Activated CD4-positive, alpha-beta T cell treated with anti-CD3 and anti-CD28 coated beads, Interleukin-2, amount 10 ng/mL, durations not matched to agents 7 days and 5 days (primary cell): ENCODE results near the gene PCNX4. TPM values are rescaled to one million over a fixed set of nuclear protein-coding genes. Genes with fewer than 3 reads are reported as not detected.
A peak's percentile ranks its signal among the peaks of the same experiment; 100 is the strongest.

Experiments used
- CTCF ChIA-PET: fragments of 350-600 bp; sonication (Branson Sonifier 250); formaldehyde crosslinking; loops from one replicate; lab custom pipeline; 2021; ENCODE audit warnings: antibody characterized with exemption; lab: Charles Lee
- POLR2A ChIA-PET: fragments of 350-600 bp; sonication (Branson Sonifier 250); formaldehyde crosslinking; loops from one replicate; lab custom pipeline; 2021; ENCODE audit warnings: antibody characterized with exemption; lab: Charles Lee
- DNase-seq: peaks from one replicate; pipeline ENCODE4 v3.0.0-alpha.2; 2020
- H3K27ac Mint-ChIP-seq: one replicate; pipeline ENCODE4 v1.8.0; 2021; ENCODE audit warnings: mild to moderate bottlenecking, moderate library complexity, mixed read lengths
- H3K27me3 Mint-ChIP-seq: one replicate; pipeline ENCODE4 v1.8.0; 2021; ENCODE audit warnings: mixed read lengths
- H3K36me3 Mint-ChIP-seq: one replicate; pipeline ENCODE4 v1.8.0; 2021; ENCODE audit warnings: low read depth, mixed read lengths
- H3K4me1 Mint-ChIP-seq: one replicate; pipeline ENCODE4 v1.8.0; 2021; ENCODE audit warnings: mixed read lengths
- H3K4me3 Mint-ChIP-seq: one replicate; pipeline ENCODE4 v1.8.0; 2021; ENCODE audit warnings: mild to moderate bottlenecking, moderate library complexity, mixed read lengths
- H3K9me3 Mint-ChIP-seq: one replicate; pipeline ENCODE4 v1.8.0; 2021; ENCODE audit warnings: mixed read lengths
- total RNA-seq, 2 experiments: library from RNA; stranded (reverse); gene quantifications; one replicate each; pipeline ENCODE4 v1.2.3, GENCODE V29; 2021

The PCNX4 gene
- total RNA-seq, 2 experiments from 2014 or later = 33.3 to 36.9 TPM

GRCh38 chr14:60183138-60183537 lies 91.4 kb downstream of the PCNX4 start:
- DNase-seq = no peak
- no peaks in the 10 kb centered on the region for H3K36me3 Mint-ChIP-seq
- no peak overlapping the region for H3K27ac Mint-ChIP-seq
- ChIA-PET CTCF (interaction anchor here (0.9 to 3.5 kb wide), 7 partner anchors 9 to 217 kb away, joined by 3 to 19 read pairs (median 4); no protein-coding TSS in a partner anchor), POLR2A (no interaction called here)
- H3K9me3 Mint-ChIP-seq = no peaks in the 10 kb centered on the region
- no peak overlapping the region for H3K4me3 Mint-ChIP-seq
- peaks cover 15% of the 10 kb centered on the region for H3K4me1 Mint-ChIP-seq
- H3K27me3 Mint-ChIP-seq = no peaks in the 10 kb centered on the region

GRCh38 chr14:60183741-60184140 lies 92.0 kb downstream of the PCNX4 start:
- POLR2A ChIA-PET = no interaction called here
- no peak for DNase-seq

GRCh38 chr14:60184146-60184904 lies 92.6 kb downstream of the PCNX4 start:
- peak; percentile 66 for DNase-seq
- Mint-ChIP-seq H3K4me3 (peak overlapping the region; percentile 76), H3K36me3 (no peaks in the 10 kb centered on the region), H3K9me3 (no peaks in the 10 kb centered on the region), H3K27me3 (no peaks in the 10 kb centered on the region), H3K27ac (peak overlapping the region; percentile 82), H3K4me1 (peaks cover 15% of the 10 kb centered on the region)
- ChIA-PET CTCF (interaction anchor here (0.6 to 3.5 kb wide), 10 partner anchors 11 to 381 kb away, joined by 3 to 19 read pairs (median 3); partner anchors contain the start of gene DHRS7), POLR2A (no interaction called here)

More at GRCh38 chr14:60183741-60184140, 92.0 kb downstream of the PCNX4 start:
- CTCF ChIA-PET = interaction anchor here (0.9 to 3.5 kb wide), 7 partner anchors 10 to 218 kb away, joined by 3 to 19 read pairs (median 4); no protein-coding TSS in a partner anchor
- Mint-ChIP-seq H3K36me3 (no peaks in the 10 kb centered on the region), H3K27ac (peak overlapping the region; percentile 82), H3K27me3 (no peaks in the 10 kb centered on the region), H3K4me1 (peaks cover 15% of the 10 kb centered on the region), H3K9me3 (no peaks in the 10 kb centered on the region), H3K4me3 (peak overlapping the region; percentile 76)

GRCh38 chr14:60184905-60185555 lies 93.3 kb downstream of the PCNX4 start:
- Mint-ChIP-seq H3K9me3 (no peaks in the 10 kb centered on the region), H3K36me3 (no peaks in the 10 kb centered on the region), H3K27ac (no peak overlapping the region), H3K4me1 (peaks cover 15% of the 10 kb centered on the region), H3K27me3 (no peaks in the 10 kb centered on the region), H3K4me3 (no peak overlapping the region)
- POLR2A ChIA-PET = no interaction called here
- CTCF ChIA-PET = interaction anchor here (0.6 to 3.5 kb wide), 8 partner anchors 20 to 380 kb away, joined by 3 to 19 read pairs (median 3); partner anchors contain the start of gene DHRS7
- no peak for DNase-seq

DNA sequence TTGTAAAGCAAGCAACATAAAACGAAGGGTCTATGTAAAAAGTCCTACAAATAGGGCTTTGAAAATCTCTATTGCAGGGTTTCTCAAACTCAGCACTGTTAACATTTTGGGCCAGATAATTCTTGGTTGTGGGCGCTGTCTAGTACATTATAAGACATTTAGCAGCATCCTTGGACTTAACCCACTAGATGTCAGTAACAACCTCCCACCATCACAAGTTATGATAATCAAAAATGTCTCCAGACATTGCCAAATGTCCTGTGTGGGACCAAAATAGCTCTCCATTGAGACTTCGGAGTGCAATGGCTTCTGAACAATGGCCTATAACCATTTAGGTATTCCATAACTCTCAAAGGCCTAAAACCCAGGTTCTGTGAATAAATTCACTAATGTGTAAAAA lies 96.4 kb downstream of the PCNX4 start:
- CTCF ChIA-PET = no interaction called here

GRCh38 chr14:60188696-60189095 lies 97.0 kb downstream of the PCNX4 start:
- ChIA-PET POLR2A (no interaction called here), CTCF (no interaction called here)
- H3K27me3 Mint-ChIP-seq = peaks cover 3% of the 10 kb centered on the region
- H3K4me1 Mint-ChIP-seq = peaks cover 9% of the 10 kb centered on the region
- no peak overlapping the region for H3K27ac Mint-ChIP-seq
- no peaks in the 10 kb centered on the region for H3K36me3 Mint-ChIP-seq
- H3K9me3 Mint-ChIP-seq = no peaks in the 10 kb centered on the region
- no peak overlapping the region for H3K4me3 Mint-ChIP-seq
- DNase-seq = no peak

More for the DNA sequence above, 96.4 kb downstream of the PCNX4 start:
- no peaks in the 10 kb centered on the region for H3K9me3 Mint-ChIP-seq
- peaks cover 15% of the 10 kb centered on the region for H3K4me1 Mint-ChIP-seq
- H3K27ac Mint-ChIP-seq = no peak overlapping the region
- no peak for DNase-seq
- H3K27me3 Mint-ChIP-seq = peaks cover 3% of the 10 kb centered on the region
- no peaks in the 10 kb centered on the region for H3K36me3 Mint-ChIP-seq
- no peak overlapping the region for H3K4me3 Mint-ChIP-seq
- POLR2A ChIA-PET = no interaction called here

- Mint-ChIP-seq H3K27me3 (peaks cover 3% of the 10 kb centered on the region), H3K4me3 (no peak overlapping the region), H3K4me1 (no peaks in the 10 kb centered on the region), H3K9me3 (no peaks in the 10 kb centered on the region), H3K36me3 (no peaks in the 10 kb centered on the region), H3K27ac (no peak overlapping the region)
- ChIA-PET POLR2A (no interaction called here), CTCF (interaction anchor here (2.2 kb wide), 1 partner anchor 225 kb away, joined by 4 read pairs; no protein-coding TSS in a partner anchor)
- DNase-seq = no peak
Measured at GRCh38 chr14:60189923-60190840, 98.5 kb downstream of the PCNX4 start.

DNA sequence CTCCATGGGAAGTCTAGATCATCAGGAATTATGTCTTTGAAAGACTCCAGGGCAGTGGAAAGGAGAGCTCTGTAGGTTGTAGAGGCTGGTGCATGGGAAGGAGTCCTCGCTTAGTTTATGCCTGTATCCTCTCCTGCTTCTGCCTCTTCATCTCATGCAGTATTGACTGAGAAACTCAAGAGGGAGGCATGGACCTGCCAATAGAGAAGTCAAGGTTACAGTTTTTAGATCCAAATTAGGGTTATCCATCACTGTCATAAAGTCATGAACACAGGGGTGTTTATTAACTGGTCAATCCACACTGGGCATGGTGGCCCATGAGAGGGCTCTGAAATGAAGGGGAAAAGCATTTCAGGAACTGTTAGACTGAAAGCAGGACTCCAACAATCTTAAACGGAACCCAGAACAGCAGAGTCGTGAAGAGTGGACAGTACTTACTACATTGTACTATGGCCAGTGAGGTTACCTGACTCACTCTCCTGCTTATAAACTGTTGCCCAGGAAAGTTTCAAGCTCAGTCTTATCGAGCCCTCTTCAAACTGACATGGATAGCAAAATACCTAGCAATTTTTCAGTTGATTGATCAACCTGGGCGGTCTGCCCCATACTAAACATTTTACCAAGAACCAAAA lies 103.6 kb downstream of the PCNX4 start:
- no peak for DNase-seq

GRCh38 chr14:60196291-60196690 lies 104.6 kb downstream of the PCNX4 start:
- Mint-ChIP-seq H3K27me3 (peaks cover 7% of the 10 kb centered on the region), H3K4me1 (peaks cover 2% of the 10 kb centered on the region), H3K4me3 (no peak overlapping the region), H3K36me3 (no peaks in the 10 kb centered on the region), H3K9me3 (peaks cover 4% of the 10 kb centered on the region), H3K27ac (no peak overlapping the region)
- CTCF ChIA-PET = interaction anchor here (0.5 to 0.9 kb wide), 3 partner anchors 13 to 226 kb away, joined by 3 to 4 read pairs (median 4); no protein-coding TSS in a partner anchor
- POLR2A ChIA-PET = no interaction called here
- no peak for DNase-seq

More for the DNA sequence above, 103.6 kb downstream of the PCNX4 start:
- H3K27me3 Mint-ChIP-seq = peaks cover 5% of the 10 kb centered on the region
- H3K9me3 Mint-ChIP-seq = peaks cover 4% of the 10 kb centered on the region
- CTCF ChIA-PET = interaction anchor here (0.8 to 0.9 kb wide), 2 partner anchors 12 to 231 kb away, joined by 3 to 4 read pairs; no protein-coding TSS in a partner anchor
- peaks cover 2% of the 10 kb centered on the region for H3K4me1 Mint-ChIP-seq
- POLR2A ChIA-PET = no interaction called here
- no peaks in the 10 kb centered on the region for H3K36me3 Mint-ChIP-seq
- H3K27ac Mint-ChIP-seq = no peak overlapping the region
- no peak overlapping the region for H3K4me3 Mint-ChIP-seq

- H3K4me1 Mint-ChIP-seq = peaks cover 2% of the 10 kb centered on the region
- H3K4me3 Mint-ChIP-seq = no peak overlapping the region
- H3K9me3 Mint-ChIP-seq = peaks cover 4% of the 10 kb centered on the region
- peaks cover 7% of the 10 kb centered on the region for H3K27me3 Mint-ChIP-seq
- POLR2A ChIA-PET = no interaction called here
- no peaks in the 10 kb centered on the region for H3K36me3 Mint-ChIP-seq
- no peak overlapping the region for H3K27ac Mint-ChIP-seq
- CTCF ChIA-PET = no interaction called here
- DNase-seq = no peak
Measured at GRCh38 chr14:60197629-60198303, 106.0 kb downstream of the PCNX4 start.

DNA sequence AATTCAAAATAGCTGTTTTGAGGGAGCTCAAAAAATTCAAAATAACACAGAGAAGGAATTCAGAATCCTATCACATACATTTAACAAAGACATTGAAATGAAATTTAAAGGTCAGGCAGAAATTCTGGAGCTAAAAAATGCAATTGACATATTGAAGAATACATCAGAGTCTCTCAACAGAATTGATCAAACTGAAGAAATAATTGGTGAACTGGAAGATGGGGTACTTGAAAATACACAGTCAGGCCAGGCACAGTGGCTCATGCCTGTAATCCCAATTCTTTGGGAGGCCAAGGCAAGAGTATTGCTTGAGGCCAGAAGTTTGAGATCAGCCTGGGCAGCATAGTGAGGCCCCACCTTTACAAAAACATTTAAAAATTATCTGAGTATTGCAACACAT lies 107.6 kb downstream of the PCNX4 start:
- H3K9me3 Mint-ChIP-seq = peaks cover 4% of the 10 kb centered on the region
- no peak overlapping the region for H3K27ac Mint-ChIP-seq
- no peaks in the 10 kb centered on the region for H3K36me3 Mint-ChIP-seq
- H3K4me1 Mint-ChIP-seq = peaks cover 2% of the 10 kb centered on the region
- ChIA-PET POLR2A (no interaction called here), CTCF (no interaction called here)
- no peak for DNase-seq
- no peak overlapping the region for H3K4me3 Mint-ChIP-seq
- H3K27me3 Mint-ChIP-seq = peaks cover 11% of the 10 kb centered on the region
